Left ventricle myocardium inferior (tissue), 1 donor: ENCODE results near the gene AGAP1. TPM values are rescaled to one million over a fixed set of nuclear protein-coding genes. Genes with fewer than 3 reads are reported as not detected.

ENCODE experiments used
- DNase-seq: peaks from one replicate; pipeline ENCODE4 v3.0.0-alpha.2; 2020
- H3K27ac ChIP-seq: fragments of 200-600 bp; replicated peaks from 2 replicates; pipeline ENCODE4 v1.8.0; 2021
- H3K27me3 ChIP-seq: fragments of 200-600 bp; 2 replicates; pipeline ENCODE4 v1.8.0; 2021; ENCODE audit warnings: low read depth
- H3K36me3 ChIP-seq: fragments of 200-600 bp; 2 replicates; pipeline ENCODE4 v1.8.0; 2021
- H3K4me1 ChIP-seq: fragments of 200-600 bp; 2 replicates; pipeline ENCODE4 v1.8.0; 2021
- H3K4me3 ChIP-seq: fragments of 200-600 bp; 2 replicates; pipeline ENCODE4 v1.8.0; 2021; ENCODE audit warnings: mild to moderate bottlenecking, moderate library complexity
- H3K9me3 ChIP-seq: fragments of 200-600 bp; replicated peaks from 2 replicates; pipeline ENCODE4 v1.8.0; 2021
- intact Hi-C: fragments of 100-400 bp; cut with micrococcal nuclease; formaldehyde crosslinking; loops from one replicate; pipeline ENCODE4 v1.11.0; 2022
- total RNA-seq: library from RNA; stranded (reverse); fragmentation: NEBNext Ultra II Directional; extraction: Animal tissue kit (Norgen Biotek cat#: 25700); gene quantifications from one replicate; pipeline ENCODE4 v1.2.1, GENCODE V29; 2021
- TF ChIP-seq, protein P1 (sequence below): fragments of 200-600 bp; IDR thresholded peaks from 2 replicates; pipeline ENCODE4 v1.8.0; 2021; ENCODE audit warnings: antibody characterized with exemption, mild to moderate bottlenecking, borderline replicate concordance
- donor health status: DM: no; HTN: yes; CAD: no; lungs with severe emphysema.

The AGAP1 gene
- total RNA-seq, 1 donor from 2014 or later = 18.1 TPM

DNA sequence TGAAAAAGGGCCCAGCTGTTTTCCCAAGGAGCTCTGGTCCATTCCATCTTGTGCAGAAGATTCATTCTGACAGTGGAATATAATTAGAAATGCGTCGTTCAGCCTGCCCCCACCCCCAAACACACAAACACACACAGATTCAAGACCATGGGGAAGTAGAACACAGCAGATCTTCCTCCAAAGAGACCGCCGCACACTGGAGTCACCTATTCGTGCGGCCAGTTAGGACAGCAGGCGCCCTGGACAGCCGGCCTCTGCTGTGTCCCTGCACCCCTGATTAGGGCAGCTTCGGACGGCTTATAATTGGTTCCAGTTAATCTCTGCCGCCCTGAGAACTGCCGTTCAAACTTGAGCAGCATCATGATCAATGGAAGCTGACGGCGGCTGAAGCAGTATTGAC is 558.4 kb downstream of the AGAP1 start:
- no peaks in the 10 kb centered on the region for H3K27me3 ChIP-seq
- H3K4me3 ChIP-seq = no peak overlapping the region
- H3K4me1 ChIP-seq = no peaks in the 10 kb centered on the region
- peaks cover 18% of the 10 kb centered on the region for H3K36me3 ChIP-seq
- H3K9me3 ChIP-seq = no peaks in the 10 kb centered on the region
- TF ChIP-seq, protein P1, sequence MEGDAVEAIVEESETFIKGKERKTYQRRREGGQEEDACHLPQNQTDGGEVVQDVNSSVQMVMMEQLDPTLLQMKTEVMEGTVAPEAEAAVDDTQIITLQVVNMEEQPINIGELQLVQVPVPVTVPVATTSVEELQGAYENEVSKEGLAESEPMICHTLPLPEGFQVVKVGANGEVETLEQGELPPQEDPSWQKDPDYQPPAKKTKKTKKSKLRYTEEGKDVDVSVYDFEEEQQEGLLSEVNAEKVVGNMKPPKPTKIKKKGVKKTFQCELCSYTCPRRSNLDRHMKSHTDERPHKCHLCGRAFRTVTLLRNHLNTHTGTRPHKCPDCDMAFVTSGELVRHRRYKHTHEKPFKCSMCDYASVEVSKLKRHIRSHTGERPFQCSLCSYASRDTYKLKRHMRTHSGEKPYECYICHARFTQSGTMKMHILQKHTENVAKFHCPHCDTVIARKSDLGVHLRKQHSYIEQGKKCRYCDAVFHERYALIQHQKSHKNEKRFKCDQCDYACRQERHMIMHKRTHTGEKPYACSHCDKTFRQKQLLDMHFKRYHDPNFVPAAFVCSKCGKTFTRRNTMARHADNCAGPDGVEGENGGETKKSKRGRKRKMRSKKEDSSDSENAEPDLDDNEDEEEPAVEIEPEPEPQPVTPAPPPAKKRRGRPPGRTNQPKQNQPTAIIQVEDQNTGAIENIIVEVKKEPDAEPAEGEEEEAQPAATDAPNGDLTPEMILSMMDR = no peak
- no peak for DNase-seq
- no peak overlapping the region for H3K27ac ChIP-seq
- intact Hi-C loops = no loop called here

DNA sequence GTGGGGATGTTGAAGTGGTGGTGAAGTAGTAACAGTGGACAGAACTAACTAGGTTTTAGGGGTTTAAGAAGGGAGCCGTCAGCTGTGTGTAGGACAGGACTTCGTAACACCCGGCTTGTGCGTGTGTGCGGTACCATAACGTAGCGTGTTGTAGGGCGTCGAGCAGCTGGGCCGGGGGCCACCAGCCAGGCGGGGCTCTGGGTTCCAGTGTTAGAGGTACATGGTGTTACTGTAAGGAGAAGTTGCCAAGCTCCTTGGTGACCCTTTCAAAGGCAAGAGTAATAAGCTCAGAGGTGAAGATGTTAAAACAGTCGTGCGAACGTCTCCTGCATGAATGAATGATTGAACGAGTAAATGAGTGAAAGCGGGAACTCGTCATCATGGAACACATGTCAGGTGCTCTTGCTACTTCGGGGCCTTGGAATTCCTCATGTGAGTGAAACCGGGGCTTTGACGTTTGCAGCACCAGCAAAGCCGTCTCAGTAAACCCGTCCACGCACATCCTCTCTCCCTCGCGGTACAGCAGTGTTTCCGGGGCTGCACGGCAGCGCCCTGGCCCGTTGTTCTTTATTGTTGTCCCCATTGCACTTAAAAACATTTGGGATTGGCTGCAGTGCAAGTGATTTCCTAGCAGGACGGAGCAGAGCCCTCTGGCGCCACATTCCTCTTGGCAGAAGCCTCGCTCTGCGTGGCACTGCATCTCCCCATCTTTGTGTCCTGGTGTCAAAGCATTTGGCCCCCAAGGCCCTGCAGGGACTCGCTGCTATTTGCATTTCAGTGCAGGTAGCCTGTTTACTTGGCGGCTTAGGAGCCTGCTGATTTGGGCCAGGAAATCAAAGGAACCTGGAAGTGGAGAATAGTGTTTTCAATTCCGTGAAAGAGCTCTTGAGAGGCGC is 559.3 kb downstream of the AGAP1 start:
- Histone ChIP-seq H3K9me3 (peaks cover 5% of the 10 kb centered on the region), H3K36me3 (peaks cover 18% of the 10 kb centered on the region), H3K27me3 (no peaks in the 10 kb centered on the region), H3K4me1 (no peaks in the 10 kb centered on the region), H3K4me3 (no peak overlapping the region), H3K27ac (no peak overlapping the region)
- no peak for DNase-seq
- intact Hi-C loops = no loop called here
- TF ChIP-seq, protein P1 = no peak

DNA sequence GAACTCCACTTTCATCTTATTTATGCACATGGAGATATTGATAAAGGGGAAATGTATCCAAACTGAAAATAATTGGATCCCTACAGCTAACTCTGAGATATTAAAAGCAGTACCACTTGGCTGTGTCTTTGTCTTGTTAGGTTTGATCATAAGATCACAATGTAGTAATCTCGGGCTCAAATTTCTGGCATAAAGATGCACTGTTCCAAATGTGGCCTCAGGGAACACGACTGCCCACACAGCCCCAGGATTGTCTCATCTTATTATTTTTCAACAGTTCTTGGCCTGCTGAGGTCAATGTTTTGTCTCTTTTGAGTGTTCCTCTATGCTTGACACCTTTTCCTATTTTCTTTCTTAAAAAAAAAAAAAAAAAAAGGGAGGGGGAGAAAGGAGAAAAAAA is 560.3 kb downstream of the AGAP1 start:
- TF ChIP-seq, protein P1 = no peak
- no peak for DNase-seq
- Histone ChIP-seq H3K9me3 (peaks cover 10% of the 10 kb centered on the region), H3K4me3 (no peak overlapping the region), H3K4me1 (no peaks in the 10 kb centered on the region), H3K27me3 (no peaks in the 10 kb centered on the region), H3K36me3 (peaks cover 14% of the 10 kb centered on the region), H3K27ac (no peak overlapping the region)
- intact Hi-C loops = no loop called here

DNA sequence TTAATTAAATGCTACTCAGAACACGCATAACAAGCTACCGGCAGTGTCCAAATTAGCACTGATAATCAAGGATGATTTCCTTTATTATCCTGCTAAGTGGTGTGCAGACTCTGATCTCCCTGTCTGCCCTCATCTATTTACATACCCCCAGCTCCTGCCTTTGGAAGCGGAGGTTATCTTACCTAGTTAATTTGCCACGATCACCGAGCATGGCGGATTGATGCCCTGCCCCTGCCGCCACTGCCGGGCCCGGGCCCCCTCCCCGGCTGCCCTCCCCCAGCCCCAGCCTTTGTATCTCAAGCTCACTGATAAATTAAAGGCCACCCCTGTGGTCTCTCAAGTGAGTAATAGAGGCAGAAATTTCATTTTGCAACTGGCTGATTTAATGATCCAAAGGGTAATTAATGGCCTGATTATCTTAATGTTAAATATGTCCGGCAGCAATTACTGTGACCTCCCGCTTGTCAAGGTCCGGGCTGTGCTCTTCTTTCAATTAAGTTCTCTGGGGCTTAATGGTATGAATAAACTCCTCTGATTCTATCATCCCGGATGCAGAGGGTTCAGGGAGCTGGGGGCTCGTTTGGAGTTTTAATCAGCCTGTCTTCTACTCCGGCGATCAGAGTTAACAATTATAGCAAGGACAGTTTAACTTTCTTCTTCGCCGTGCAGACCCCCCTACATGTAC is 560.9 kb downstream of the AGAP1 start:
- no peak for DNase-seq
- H3K9me3 ChIP-seq = peaks cover 10% of the 10 kb centered on the region
- H3K27ac ChIP-seq = no peak overlapping the region
- no peaks in the 10 kb centered on the region for H3K27me3 ChIP-seq
- no peaks in the 10 kb centered on the region for H3K4me1 ChIP-seq
- no peak overlapping the region for H3K4me3 ChIP-seq
- intact Hi-C loops = no loop called here
- TF ChIP-seq, protein P1 = no peak
- peaks cover 11% of the 10 kb centered on the region for H3K36me3 ChIP-seq

DNA sequence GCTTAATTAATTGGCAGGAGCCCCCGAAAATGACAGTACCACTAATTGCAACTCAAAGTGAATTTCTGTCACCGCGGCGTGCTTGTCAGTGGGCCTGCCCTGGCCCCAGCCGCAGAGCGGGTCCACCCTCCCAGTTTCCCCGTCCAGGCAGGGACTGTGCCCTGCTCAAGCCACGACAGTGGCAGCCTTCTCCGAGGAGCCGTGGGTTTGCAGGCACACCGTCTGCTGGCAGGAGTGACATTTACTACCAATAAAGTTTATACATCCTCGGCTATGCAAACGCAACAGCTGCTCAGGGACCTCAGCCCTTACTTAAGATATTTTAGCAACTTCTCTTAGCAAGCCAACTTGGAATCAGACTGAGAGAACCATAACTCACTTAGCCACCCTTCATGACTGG is 561.6 kb downstream of the AGAP1 start:
- Histone ChIP-seq H3K27me3 (no peaks in the 10 kb centered on the region), H3K36me3 (peaks cover 11% of the 10 kb centered on the region), H3K4me1 (no peaks in the 10 kb centered on the region), H3K9me3 (peaks cover 10% of the 10 kb centered on the region), H3K4me3 (no peak overlapping the region), H3K27ac (no peak overlapping the region)
- no peak for DNase-seq
- TF ChIP-seq, protein P1 = no peak
- intact Hi-C loops = no loop called here
